Kidney (tissue), 14 donors: ENCODE data around the gene TMEM51. TPM values are rescaled to one million over a fixed set of nuclear protein-coding genes. Genes with fewer than 3 reads are reported as not detected.

Experiments
- DNase-seq, 5 donors: peaks; one replicate each; pipeline ENCODE4 v3.0.0-alpha.2; 2013 to 2020
- FAIRE-seq: peaks from 2 replicates; lab custom pipeline; 2012; peaks lifted over from hg19 to GRCh38; lab: Jason Lieb, UNC
- H3K27ac ChIP-seq, 2 donors: one replicate each; pipeline ENCODE4 v1.7.0; 2013; ENCODE audit warnings: low read depth in 2 of 2, low read length in 2 of 2, inconsistent platforms in 1 of 2
- H3K27me3 ChIP-seq: one replicate; pipeline ENCODE4 v1.7.1; 2013; ENCODE audit warnings: low read length, inconsistent platforms; ENCODE audit not compliant: control insufficient read depth, insufficient read depth
- H3K36me3 ChIP-seq, 3 donors: one replicate each; pipeline versions ENCODE4 v1.7.0 to v1.7.1; 2013; ENCODE audit warnings: low read length in 3 of 3, control low read depth in 1 of 3, inconsistent platforms in 1 of 3; ENCODE audit not compliant: insufficient read depth in 3 of 3, control insufficient read depth in 2 of 3
- H3K4me1 ChIP-seq, 3 donors: one replicate each; pipeline versions ENCODE4 v1.7.0 to v1.7.1; 2013; ENCODE audit warnings: low read length in 3 of 3, inconsistent platforms in 1 of 3, low read depth in 1 of 3; ENCODE audit not compliant: control insufficient read depth in 2 of 3, insufficient read depth in 2 of 3
- H3K4me3 ChIP-seq, 3 donors: one replicate each; pipeline versions ENCODE4 v1.7.0 to v1.8.1; 2013; ENCODE audit warnings: low read length in 3 of 3, control low read depth in 1 of 3, inconsistent platforms in 1 of 3
- H3K9ac ChIP-seq, 3 donors: one replicate each; pipeline versions ENCODE4 v1.7.0 to v1.7.1; 2013; ENCODE audit warnings: low read length in 3 of 3, control low read depth in 1 of 3, inconsistent platforms in 1 of 3
- H3K9me3 ChIP-seq, 3 donors: one replicate each; pipeline versions ENCODE4 v1.7.0 to v1.7.1; 2013; ENCODE audit warnings: low read length in 3 of 3, control low read depth in 1 of 3, inconsistent platforms in 1 of 3; ENCODE audit not compliant: control insufficient read depth in 2 of 3, insufficient read depth in 1 of 3
- intact Hi-C: fragments of 100-400 bp; cut with DNase I; formaldehyde crosslinking; loops from one replicate; pipeline ENCODE4 v1.11.1; 2022
- polyA plus RNA-seq: library from polyadenylated mRNA; stranded (reverse); fragments of 350-450 nt; fragmentation: Illumina TruSeq; extraction: RNeasy Lipid Tissue Mini Kit (QIAGEN cat#74804); gene quantifications from one replicate; pipeline ENCODE4 v1.2.3, GENCODE V29; 2014; ENCODE audit warnings: low read depth, low replicate concordance; ENCODE audit not compliant: insufficient read depth
- total RNA-seq: library from RNA; stranded (reverse); fragmentation: NEBNext Ultra II Directional; extraction: Animal tissue kit (Norgen Biotek cat#: 25700); gene quantifications from one replicate; pipeline ENCODE4 v1.2.1, GENCODE V29; 2021
- TF ChIP-seq, protein P1 (sequence below): IDR thresholded peaks from 3 replicates; pipeline ENCODE4 v1.5.1; 2012; ENCODE audit warnings: mild to moderate bottlenecking, moderate library complexity, borderline replicate concordance; ENCODE audit not compliant: insufficient read depth; ENCODE audit errors: extremely low read depth
- donor health status: control.
- donor health status: control.
- donor health status: control.
- donor health status: control.
- donor health status: control.
- donor health status: DM: yes; HTN: yes; CAD: no.
- donor health status: Normal renal cell carcinoma (clear cell type).

TMEM51 gene
- total and polyA plus RNA-seq, 2 donors from 2014 or later: 38.1 to 48.4 TPM

GRCh38 chr1:15176898-15177665 lies 23.5 kb downstream of the TMEM51 start:
- FAIRE-seq (no peak), DNase-seq (no peak)
- H3K4me3 ChIP-seq: no peak overlapping the region
- TF ChIP-seq, protein P1, sequence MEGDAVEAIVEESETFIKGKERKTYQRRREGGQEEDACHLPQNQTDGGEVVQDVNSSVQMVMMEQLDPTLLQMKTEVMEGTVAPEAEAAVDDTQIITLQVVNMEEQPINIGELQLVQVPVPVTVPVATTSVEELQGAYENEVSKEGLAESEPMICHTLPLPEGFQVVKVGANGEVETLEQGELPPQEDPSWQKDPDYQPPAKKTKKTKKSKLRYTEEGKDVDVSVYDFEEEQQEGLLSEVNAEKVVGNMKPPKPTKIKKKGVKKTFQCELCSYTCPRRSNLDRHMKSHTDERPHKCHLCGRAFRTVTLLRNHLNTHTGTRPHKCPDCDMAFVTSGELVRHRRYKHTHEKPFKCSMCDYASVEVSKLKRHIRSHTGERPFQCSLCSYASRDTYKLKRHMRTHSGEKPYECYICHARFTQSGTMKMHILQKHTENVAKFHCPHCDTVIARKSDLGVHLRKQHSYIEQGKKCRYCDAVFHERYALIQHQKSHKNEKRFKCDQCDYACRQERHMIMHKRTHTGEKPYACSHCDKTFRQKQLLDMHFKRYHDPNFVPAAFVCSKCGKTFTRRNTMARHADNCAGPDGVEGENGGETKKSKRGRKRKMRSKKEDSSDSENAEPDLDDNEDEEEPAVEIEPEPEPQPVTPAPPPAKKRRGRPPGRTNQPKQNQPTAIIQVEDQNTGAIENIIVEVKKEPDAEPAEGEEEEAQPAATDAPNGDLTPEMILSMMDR: no peak
- intact Hi-C loops: no loop called here
- H3K9me3 ChIP-seq: no peaks in the 10 kb centered on the region
- peak overlapping the region; percentile 18 to 83 for H3K27ac ChIP-seq
- H3K4me1 ChIP-seq: peaks cover 0 to 54% (median 52%) of the 10 kb centered on the region in 3 donors
- peak overlapping the region in 1 of 3 donors; percentile 51 for H3K9ac ChIP-seq
- H3K27me3 ChIP-seq: no peaks in the 10 kb centered on the region
- no peaks in the 10 kb centered on the region for H3K36me3 ChIP-seq

GRCh38 chr1:15177710-15178166 lies 24.2 kb downstream of the TMEM51 start:
- H3K36me3 ChIP-seq: no peaks in the 10 kb centered on the region
- DNase-seq: no peak

GRCh38 chr1:15178571-15179484 lies 25.3 kb downstream of the TMEM51 start:
- Histone ChIP-seq H3K36me3 (no peaks in the 10 kb centered on the region), H3K4me1 (peaks cover 0 to 50% (median 47%) of the 10 kb centered on the region in 3 donors), H3K4me3 (no peak overlapping the region), H3K27ac (peak overlapping the region; percentile 83 to 89), H3K9me3 (no peaks in the 10 kb centered on the region), H3K27me3 (no peaks in the 10 kb centered on the region), H3K9ac (peak overlapping the region in 1 of 3 donors; percentile 62)
- FAIRE-seq: no peak
- DNase-seq: peak in 3 of 5 donors; percentile 44 to 89 (median 76)
- intact Hi-C loops: no loop called here
- TF ChIP-seq, protein P1: no peak

More at GRCh38 chr1:15177710-15178166, 24.2 kb downstream of the TMEM51 start:
- Histone ChIP-seq H3K4me3 (no peak overlapping the region), H3K27me3 (no peaks in the 10 kb centered on the region), H3K9me3 (no peaks in the 10 kb centered on the region), H3K27ac (peak overlapping the region; percentile 83 to 89), H3K4me1 (peaks cover 0 to 55% (median 52%) of the 10 kb centered on the region in 3 donors), H3K9ac (peak overlapping the region in 1 of 3 donors; percentile 62)
- no peak for FAIRE-seq
- intact Hi-C loops: no loop called here
- TF ChIP-seq, protein P1: no peak
